IMR-90 (cell line): Measurements from ENCODE around the gene MYO10. TPM values are rescaled to one million over a fixed set of nuclear protein-coding genes. Genes with fewer than 3 reads are reported as not detected.

ENCODE experiments used
- ATAC-seq: fragments of 200-7000 bp; cut with Tn5 transposase; 2 replicates; pipeline ENCODE4 v1.9.1; 2020; ENCODE audit warnings: low read depth, mild to moderate bottlenecking, moderate library complexity
- BruUV-seq: library from RNA; stranded (reverse); fragments of 400-500 nt; replicated peaks from 2 replicates; lab custom pipeline; 2021; lab: Mats Ljungman, UMichigan
- CTCF ChIA-PET: fragments of 300-600 bp; formaldehyde crosslinking; extraction: SDS; loops from one replicate; lab custom pipeline; 2021; ENCODE audit warnings: antibody characterized with exemption; lab: Yijun Ruan, JAX
- POLR2A ChIA-PET: fragments of 300-600 bp; sonication (Branson Sonifier 250); formaldehyde crosslinking; loops from one replicate; lab custom pipeline; 2022; ENCODE audit warnings: antibody characterized with exemption; ENCODE audit not compliant: unreplicated experiment; lab: Charles Lee
- DNase-seq: peaks from one replicate; pipeline ENCODE4 v3.0.0; 2013
- H2AFZ ChIP-seq: replicated peaks from 2 replicates; pipeline ENCODE3; 2013; ENCODE audit warnings: low read length, mild to moderate bottlenecking; ENCODE audit not compliant: poor library complexity
- H2AK5ac ChIP-seq: 2 replicates; pipeline ENCODE4 v1.6.1; 2013; ENCODE audit warnings: low read depth, low read length, inconsistent platforms
- H2AK9ac ChIP-seq: replicated peaks from 2 replicates; pipeline ENCODE3; 2013; ENCODE audit warnings: mild to moderate bottlenecking, low read depth, low read length, moderate library complexity; ENCODE audit not compliant: poor library complexity
- H2BK120ac ChIP-seq: 2 replicates; pipeline ENCODE4 v1.6.1; 2013; ENCODE audit warnings: low read depth, low read length, inconsistent platforms
- H2BK15ac ChIP-seq: 3 replicates; pipeline ENCODE4 v1.6.1; 2013; ENCODE audit warnings: low read depth, low read length, inconsistent platforms
- H2BK20ac ChIP-seq: 2 replicates; pipeline ENCODE4 v1.6.1; 2013; ENCODE audit warnings: low read depth, mild to moderate bottlenecking, inconsistent platforms, low read length, moderate library complexity
- H2BK5ac ChIP-seq: 2 replicates; pipeline ENCODE4 v1.6.1; 2013; ENCODE audit warnings: mild to moderate bottlenecking, low read depth, low read length, inconsistent platforms; ENCODE audit not compliant: poor library complexity, severe bottlenecking
- H3K14ac ChIP-seq: replicated peaks from 2 replicates; pipeline ENCODE4 v1.6.1; 2013; ENCODE audit warnings: low read depth, low read length, inconsistent platforms
- H3K18ac ChIP-seq: 2 replicates; pipeline ENCODE4 v1.6.1; 2013; ENCODE audit warnings: low read depth, low read length, control low read depth
- H3K23ac ChIP-seq: 2 replicates; pipeline ENCODE4 v1.6.1; 2013; ENCODE audit warnings: low read depth, low read length, inconsistent platforms
- H3K27ac ChIP-seq: 2 replicates; pipeline ENCODE4 v1.5.1; 2013; ENCODE audit warnings: mild to moderate bottlenecking, control low read depth, low read length; ENCODE audit not compliant: insufficient read depth
- H3K27me3 ChIP-seq: 2 replicates; pipeline ENCODE4 v1.6.1; 2013; ENCODE audit warnings: low read length; ENCODE audit not compliant: control insufficient read depth, insufficient read depth
- H3K36me3 ChIP-seq: 2 replicates; pipeline ENCODE4 v1.6.1; 2013; ENCODE audit warnings: low read length, mixed read lengths; ENCODE audit not compliant: control insufficient read depth, insufficient read depth
- H3K4ac ChIP-seq: 2 replicates; pipeline ENCODE4 v1.6.1; 2013; ENCODE audit warnings: low read depth, low read length, inconsistent platforms
- H3K4me1 ChIP-seq: 2 replicates; pipeline ENCODE4 v1.6.1; 2013; ENCODE audit warnings: low read length, mixed read lengths; ENCODE audit not compliant: control insufficient read depth, insufficient read depth
- H3K4me2 ChIP-seq: 2 replicates; pipeline ENCODE4 v1.6.1; 2013; ENCODE audit warnings: low read depth, mild to moderate bottlenecking, control low read depth, low read length, moderate library complexity
- H3K4me3 ChIP-seq: 2 replicates; pipeline ENCODE4 v1.5.1; 2013; ENCODE audit warnings: low read depth, mild to moderate bottlenecking, control low read depth, low read length, moderate library complexity; ENCODE audit not compliant: insufficient read depth
- H3K56ac ChIP-seq: 2 replicates; pipeline ENCODE4 v1.6.1; 2013; ENCODE audit warnings: low read length, inconsistent platforms; ENCODE audit not compliant: insufficient read depth; ENCODE audit errors: extremely low read depth
- H3K79me1 ChIP-seq, 2 experiments: 2 replicates each; pipeline ENCODE4 v1.6.1; 2013; ENCODE audit warnings: low read length in 2 of 2, inconsistent platforms in 1 of 2, low read depth in 1 of 2
- H3K9ac ChIP-seq: 2 replicates; pipeline ENCODE4 v1.6.1; 2013; ENCODE audit warnings: low read depth, low read length, control low read depth
- H3K9me1 ChIP-seq: 2 replicates; pipeline ENCODE4 v1.6.1; 2013; ENCODE audit warnings: low read length, inconsistent platforms; ENCODE audit not compliant: insufficient read depth
- H3K9me3 ChIP-seq: 2 replicates; pipeline ENCODE4 v1.6.1; 2013; ENCODE audit warnings: low read length; ENCODE audit not compliant: control insufficient read depth, insufficient read depth
- H4K20me1 ChIP-seq: 2 replicates; pipeline ENCODE4 v1.6.1; 2013; ENCODE audit warnings: low read length, inconsistent platforms; ENCODE audit not compliant: insufficient read depth
- H4K5ac ChIP-seq: 2 replicates; pipeline ENCODE4 v1.6.1; 2013; ENCODE audit warnings: mild to moderate bottlenecking, low read depth, low read length, control low read depth
- H4K8ac ChIP-seq, 2 experiments: 2 replicates each; pipeline ENCODE4 v1.6.1; 2013; ENCODE audit warnings: low read depth in 2 of 2, low read length in 2 of 2, control low read depth in 1 of 2, inconsistent platforms in 1 of 2
- H4K91ac ChIP-seq: 2 replicates; pipeline ENCODE4 v1.6.1; 2013; ENCODE audit warnings: low read depth, low read length, inconsistent platforms; ENCODE audit not compliant: insufficient read depth
- POLR2A ChIP-seq: IDR thresholded peaks from 2 replicates; pipeline ENCODE4 v1.6.1; 2012; ENCODE audit warnings: mild to moderate bottlenecking, low read depth, low read length
- RFX5 ChIP-seq: IDR thresholded peaks from 2 replicates; pipeline ENCODE4 v1.8.0; 2012; ENCODE audit warnings: low read depth, mild to moderate bottlenecking, low read length, moderate library complexity
- WGBS, 2 experiments: methylation state at CpG; one replicate each; pipeline versions ENCODE4 v1.1.5 to v1.1.7; 2013; ENCODE audit warnings: missing lambda C conversion rate in 2 of 2; ENCODE audit not compliant: insufficient read length in 1 of 2; ENCODE audit errors: extremely low coverage in 2 of 2; 5-methylcytosine and 5-hydroxymethylcytosine counted together
- dilution Hi-C: fragments of 300-500 bp; cut with HindIII; formaldehyde crosslinking; loops from one replicate; pipeline ENCODE4 v1.14.3; 2018; ENCODE audit warnings: low sequenced_read_pairs; ENCODE audit not compliant: unreplicated experiment
- in situ Hi-C: fragments of 300-500 bp; cut with MboI; formaldehyde crosslinking; loops from 3 replicates; pipeline ENCODE4 v1.14.3; 2019; ENCODE audit warnings: low sequenced_read_pairs, inconsistent platforms, mixed read lengths
- intact Hi-C: fragments of 100-400 bp; cut with micrococcal nuclease; formaldehyde crosslinking; loops from 2 replicates; pipeline ENCODE4 v1.10.0; 2022
- polyA plus RNA-seq, 3 experiments: library from polyadenylated mRNA; depleted of rRNA; stranded (reverse); fragments of >200 nt; gene quantifications; 2 replicates each; pipeline ENCODE4 v1.2.3, GENCODE V29; 2012; ENCODE audit warnings: low replicate concordance in 1 of 3
- total RNA-seq: library from RNA; depleted of rRNA; stranded (reverse); fragments of >200 nt; gene quantifications from 2 replicates; pipeline ENCODE4 v1.2.3, GENCODE V29; 2012
- TF ChIP-seq, protein P1 (sequence below): fragments of 150-350 bp; IDR thresholded peaks from 2 replicates; pipeline ENCODE4 v1.6.1; 2016; ENCODE audit warnings: low read depth, mild to moderate bottlenecking, low read length, moderate library complexity, borderline replicate concordance

Gene MYO10
- total and polyA plus RNA-seq, 2 of the 4 experiments (the other 2 are of a cell fraction), result 39.9 to 115 TPM

DNA sequence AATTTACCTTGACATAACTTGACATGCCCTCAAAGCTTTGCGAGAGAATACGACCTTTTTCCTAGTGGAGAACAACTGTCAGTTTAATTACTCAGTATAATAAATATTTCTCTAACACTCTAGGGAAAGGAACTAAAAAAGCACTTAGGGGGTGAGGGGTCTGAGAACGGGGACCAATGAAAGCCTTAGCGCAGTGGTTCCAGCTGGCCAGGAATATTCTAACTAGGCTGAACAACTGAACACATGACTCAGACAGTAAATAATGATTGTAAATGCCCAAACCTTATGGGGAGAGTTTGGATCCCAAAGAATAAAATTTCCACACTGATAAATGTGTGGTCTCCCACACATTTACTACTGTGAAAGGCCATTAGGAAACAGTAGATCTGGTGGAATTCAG, 14.9 kb downstream of the MYO10 start:
- Histone ChIP-seq H3K23ac (no peak overlapping the region), H3K79me1 (peaks cover 0 to 54% of the 10 kb centered on the region in 2 experiments; a peak in 2 of 4 replicates), H3K9me3 (no peaks in the 10 kb centered on the region), H2BK120ac (no peak overlapping the region), H4K20me1 (peaks cover 98% of the 10 kb centered on the region), H2AFZ (no peak overlapping the region), H3K4me1 (peaks cover 12% of the 10 kb centered on the region), H4K8ac (no peak overlapping the region), H2BK20ac (no peak overlapping the region), H3K18ac (no peak overlapping the region), H3K4me2 (no peak overlapping the region), H3K4ac (no peak overlapping the region), H3K4me3 (no peak overlapping the region), H3K9me1 (peaks cover 27% of the 10 kb centered on the region), H4K5ac (no peak overlapping the region), H3K14ac (no peak overlapping the region), H3K36me3 (peaks cover 9% of the 10 kb centered on the region), H3K9ac (no peak overlapping the region), H2BK5ac (no peak overlapping the region), H3K27me3 (no peaks in the 10 kb centered on the region), H4K91ac (no peak overlapping the region), H2AK5ac (no peak overlapping the region), H2BK15ac (no peak overlapping the region), H3K27ac (no peak overlapping the region), H2AK9ac (no peak overlapping the region), H3K56ac (no peak overlapping the region)
- no TSS peak for BruUV-seq
- no peak for ATAC-seq
- TF ChIP-seq, protein P1, sequence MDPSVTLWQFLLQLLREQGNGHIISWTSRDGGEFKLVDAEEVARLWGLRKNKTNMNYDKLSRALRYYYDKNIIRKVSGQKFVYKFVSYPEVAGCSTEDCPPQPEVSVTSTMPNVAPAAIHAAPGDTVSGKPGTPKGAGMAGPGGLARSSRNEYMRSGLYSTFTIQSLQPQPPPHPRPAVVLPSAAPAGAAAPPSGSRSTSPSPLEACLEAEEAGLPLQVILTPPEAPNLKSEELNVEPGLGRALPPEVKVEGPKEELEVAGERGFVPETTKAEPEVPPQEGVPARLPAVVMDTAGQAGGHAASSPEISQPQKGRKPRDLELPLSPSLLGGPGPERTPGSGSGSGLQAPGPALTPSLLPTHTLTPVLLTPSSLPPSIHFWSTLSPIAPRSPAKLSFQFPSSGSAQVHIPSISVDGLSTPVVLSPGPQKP, result no peak
- TF ChIP-seq POLR2A, result no peak
- no peak for TF ChIP-seq RFX5
- DNase-seq, result no peak
- POLR2A ChIA-PET, result no interaction called here
- dilution Hi-C loops, result no loop called here
- intact Hi-C loops, result no loop called here
- CTCF ChIA-PET, result interaction anchor here (0.6 kb wide), 1 partner anchor 13 kb away, joined by 3 read pairs; no protein-coding TSS in a partner anchor
- in situ Hi-C loops, result no loop called here
- WGBS, 2 experiments, result no CpG with 5 or more reads among the region's 4 CpGs
